GM12875 (cell line): ENCODE measurements around the gene SMIM36.

ENCODE experiments used
- H3K4me3 ChIP-seq: one replicate; pipeline ENCODE4 v1.5.1; 2011; ENCODE audit warnings: low read depth, low read length, control low read depth
- CTCF ChIP-seq: IDR thresholded peaks from 2 replicates; pipeline ENCODE4 v1.5.1; 2011; ENCODE audit warnings: low read depth, mild to moderate bottlenecking, control low read depth, inconsistent platforms, low read length, moderate library complexity, borderline replicate concordance; ENCODE audit not compliant: insufficient read depth

The SMIM36 gene

GRCh38 chr17:55500103-55500502 is 11.1 kb downstream of the SMIM36 start:
- no peak overlapping the region for H3K4me3 ChIP-seq
- TF ChIP-seq CTCF, result no peak

GRCh38 chr17:55496094-55496881 is 15.0 kb downstream of the SMIM36 start:
- no peak for TF ChIP-seq CTCF
- no peak overlapping the region for H3K4me3 ChIP-seq

GRCh38 chr17:55495239-55495638 is 16.0 kb downstream of the SMIM36 start:
- no peak for TF ChIP-seq CTCF
- no peak overlapping the region for H3K4me3 ChIP-seq

- no peak overlapping the region for H3K4me3 ChIP-seq
- TF ChIP-seq CTCF, result no peak
These were observed 18.4 kb downstream of the SMIM36 start for GRCh38 chr17:55492781-55493341.

GRCh38 chr17:55490376-55490775 is 20.9 kb downstream of the SMIM36 start:
- no peak overlapping the region for H3K4me3 ChIP-seq
- no peak for TF ChIP-seq CTCF

- H3K4me3 ChIP-seq, result no peak overlapping the region
- TF ChIP-seq CTCF, result no peak
These were observed 23.4 kb downstream of the SMIM36 start for GRCh38 chr17:55487695-55488432.
